ENCODE data around the gene ERC1. TPM values are rescaled to one million over a fixed set of nuclear protein-coding genes. Genes with fewer than 3 reads are reported as not detected.

Gene ERC1
- total RNA-seq, 4 donors from 2014 or later, result 28.9 to 106 (median 43.6) TPM

DNA sequence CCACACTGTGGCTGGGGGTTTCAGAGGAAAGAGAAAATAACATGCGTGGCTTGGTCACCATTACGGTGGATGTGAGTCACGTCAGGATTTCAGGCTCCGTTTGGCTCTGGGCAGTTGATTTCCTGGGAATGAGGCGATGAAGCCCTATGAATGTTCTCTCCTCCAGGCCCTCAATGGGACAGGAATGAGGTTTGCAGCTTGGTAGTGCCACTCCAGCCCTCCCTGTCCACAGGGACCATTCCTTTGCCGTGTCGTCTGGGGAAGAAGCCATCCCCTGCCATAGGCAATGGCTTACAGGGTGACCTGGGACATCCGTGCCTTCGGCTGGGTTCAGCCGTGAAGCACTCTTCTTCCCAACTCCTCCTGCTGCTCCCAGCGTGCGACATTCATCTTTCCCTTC, 508.3 kb downstream of the ERC1 start:
- H3K27me3 ChIP-seq, result no peaks in the 10 kb centered on the region

DNA sequence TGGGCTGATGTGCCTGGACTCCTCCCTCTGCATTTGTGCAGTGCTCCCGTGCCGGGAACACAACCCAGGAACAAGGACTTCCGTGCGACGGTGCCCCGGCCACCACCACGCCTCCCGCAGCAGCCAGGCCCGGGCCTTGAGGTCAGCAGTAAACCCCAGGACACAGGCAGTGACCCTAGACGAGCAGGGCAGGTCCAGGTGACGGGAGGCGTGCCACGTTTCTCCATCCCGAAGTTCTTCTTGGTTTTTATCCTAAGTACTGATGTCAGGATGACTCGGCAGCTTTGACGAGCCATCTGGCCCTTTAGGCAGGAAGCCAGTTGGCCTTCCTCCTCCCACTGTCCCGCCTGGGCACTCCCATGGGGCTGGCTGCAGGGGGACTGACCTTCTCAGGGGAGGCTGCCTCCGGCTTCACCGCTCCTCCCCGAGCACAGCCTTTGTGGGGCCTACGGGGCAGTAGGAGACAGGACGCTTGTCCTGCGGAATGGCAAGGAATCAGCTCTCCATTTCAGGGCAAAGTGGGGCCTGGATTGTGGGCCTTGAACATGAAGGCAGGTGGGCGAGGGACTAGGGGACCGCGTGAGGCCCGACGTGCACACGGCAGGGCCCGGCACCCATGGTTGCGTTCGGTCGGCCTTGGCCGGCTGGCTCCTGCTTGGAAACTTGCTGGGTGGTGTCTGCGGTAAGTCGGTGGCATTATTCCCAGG, 509.2 kb downstream of the ERC1 start:
- intact Hi-C loops (cut with DNase I; ENCODE audit: low total_unique reads), result no loop called here
- no peaks in the 10 kb centered on the region for H3K36me3 ChIP-seq
- no peak overlapping the region for H3K4me3 ChIP-seq
- no peak overlapping the region for H3K27ac ChIP-seq
- H3K4me1 ChIP-seq, result peaks cover 0 to 4% of the 10 kb centered on the region in 2 donors
- H3K9me3 ChIP-seq, result no peaks in the 10 kb centered on the region
- TF ChIP-seq, protein P1, sequence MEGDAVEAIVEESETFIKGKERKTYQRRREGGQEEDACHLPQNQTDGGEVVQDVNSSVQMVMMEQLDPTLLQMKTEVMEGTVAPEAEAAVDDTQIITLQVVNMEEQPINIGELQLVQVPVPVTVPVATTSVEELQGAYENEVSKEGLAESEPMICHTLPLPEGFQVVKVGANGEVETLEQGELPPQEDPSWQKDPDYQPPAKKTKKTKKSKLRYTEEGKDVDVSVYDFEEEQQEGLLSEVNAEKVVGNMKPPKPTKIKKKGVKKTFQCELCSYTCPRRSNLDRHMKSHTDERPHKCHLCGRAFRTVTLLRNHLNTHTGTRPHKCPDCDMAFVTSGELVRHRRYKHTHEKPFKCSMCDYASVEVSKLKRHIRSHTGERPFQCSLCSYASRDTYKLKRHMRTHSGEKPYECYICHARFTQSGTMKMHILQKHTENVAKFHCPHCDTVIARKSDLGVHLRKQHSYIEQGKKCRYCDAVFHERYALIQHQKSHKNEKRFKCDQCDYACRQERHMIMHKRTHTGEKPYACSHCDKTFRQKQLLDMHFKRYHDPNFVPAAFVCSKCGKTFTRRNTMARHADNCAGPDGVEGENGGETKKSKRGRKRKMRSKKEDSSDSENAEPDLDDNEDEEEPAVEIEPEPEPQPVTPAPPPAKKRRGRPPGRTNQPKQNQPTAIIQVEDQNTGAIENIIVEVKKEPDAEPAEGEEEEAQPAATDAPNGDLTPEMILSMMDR (IDR thresholded peaks at IDR 0.05), result no peak
- TF ChIP-seq POLR2A (IDR thresholded peaks at IDR 0.05), result no peak
- no peaks in the 10 kb centered on the region for H3K27me3 ChIP-seq
- no peak for DNase-seq

More for the DNA sequence above, 508.3 kb downstream of the ERC1 start:
- DNase-seq, result no peak
- no peaks in the 10 kb centered on the region for H3K9me3 ChIP-seq
- H3K36me3 ChIP-seq, result no peaks in the 10 kb centered on the region
- peaks cover 0 to 4% of the 10 kb centered on the region in 2 donors for H3K4me1 ChIP-seq
- H3K27ac ChIP-seq, result no peak overlapping the region
- TF ChIP-seq, protein P1 (IDR thresholded peaks at IDR 0.05), result no peak
- no peak for TF ChIP-seq POLR2A (IDR thresholded peaks at IDR 0.05)
- intact Hi-C loops (cut with DNase I; ENCODE audit: low total_unique reads), result no loop called here
- no peak overlapping the region for H3K4me3 ChIP-seq

DNA sequence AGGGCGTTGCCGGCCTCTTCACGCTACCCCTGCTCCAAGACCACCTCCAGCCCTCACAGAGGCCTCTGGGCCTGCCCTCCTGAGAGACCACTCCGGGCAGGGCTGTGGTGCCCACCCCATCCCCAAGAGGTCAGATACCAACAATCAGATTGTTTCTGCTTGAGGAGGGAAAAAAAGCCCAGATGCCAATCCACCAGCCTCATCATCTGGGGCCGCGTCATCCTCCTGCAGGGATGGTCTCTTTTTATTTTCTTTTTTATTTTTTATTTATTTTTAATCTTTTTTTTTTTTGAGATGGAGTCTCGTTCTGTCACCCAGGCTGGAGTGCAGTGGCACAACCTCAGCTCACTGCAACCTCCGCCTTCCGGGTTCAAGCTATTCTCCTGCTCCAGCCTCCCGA, 510.0 kb downstream of the ERC1 start:
- H3K9me3 ChIP-seq, result no peaks in the 10 kb centered on the region
- DNase-seq, result no peak
- H3K4me1 ChIP-seq, result peaks cover 0 to 4% of the 10 kb centered on the region in 2 donors
- no peak overlapping the region for H3K4me3 ChIP-seq
- H3K36me3 ChIP-seq, result no peaks in the 10 kb centered on the region
- H3K27me3 ChIP-seq, result no peaks in the 10 kb centered on the region
- TF ChIP-seq, protein P1 (IDR thresholded peaks at IDR 0.05), result no peak
- no peak for TF ChIP-seq POLR2A (IDR thresholded peaks at IDR 0.05)
- H3K27ac ChIP-seq, result no peak overlapping the region
- intact Hi-C loops (cut with DNase I; ENCODE audit: low total_unique reads), result no loop called here

GRCh38 chr12:1501695-1502378, 510.8 kb downstream of the ERC1 start:
- Histone ChIP-seq H3K27me3 (no peaks in the 10 kb centered on the region), H3K9me3 (no peaks in the 10 kb centered on the region), H3K36me3 (no peaks in the 10 kb centered on the region), H3K4me3 (no peak overlapping the region), H3K4me1 (peaks cover 0 to 4% of the 10 kb centered on the region in 2 donors), H3K27ac (no peak overlapping the region)
- intact Hi-C loops (cut with DNase I; ENCODE audit: low total_unique reads), result no loop called here
- no peak for DNase-seq
- TF ChIP-seq POLR2A (IDR thresholded peaks at IDR 0.05), result no peak
- TF ChIP-seq, protein P1 (IDR thresholded peaks at IDR 0.05), result no peak

GRCh38 chr12:1502379-1502720, 511.3 kb downstream of the ERC1 start:
- TF ChIP-seq, protein P1 (IDR thresholded peaks at IDR 0.05), result no peak
- no peak for TF ChIP-seq POLR2A (IDR thresholded peaks at IDR 0.05)
- H3K36me3 ChIP-seq, result no peaks in the 10 kb centered on the region
- H3K4me3 ChIP-seq, result no peak overlapping the region
- H3K27ac ChIP-seq, result no peak overlapping the region
- peaks cover 0 to 4% of the 10 kb centered on the region in 2 donors for H3K4me1 ChIP-seq
- DNase-seq, result no peak
- intact Hi-C loops (cut with DNase I; ENCODE audit: low total_unique reads), result no loop called here
- no peaks in the 10 kb centered on the region for H3K27me3 ChIP-seq
- H3K9me3 ChIP-seq, result no peaks in the 10 kb centered on the region

Data from uterus (tissue), 4 donors.